ENCODE data around the gene DUXA. TPM values are rescaled to one million over a fixed set of nuclear protein-coding genes. Genes with fewer than 3 reads are reported as not detected.

The DUXA gene
- total RNA-seq, 4 donors from 2014 or later = not detected

- no peak for TF ChIP-seq POLR2A (IDR thresholded peaks at IDR 0.05)
- no peak for TF ChIP-seq CTCF (IDR thresholded peaks at IDR 0.05 in 4 of 5, conservative IDR thresholded peaks at IDR 0.05 in 1 of 5)
- no peak for ATAC-seq
- Histone ChIP-seq H3K27ac (peak overlapping the region in 2 of 4 donors; percentile 27 to 47), H3K9me3 (no peaks in the 10 kb centered on the region), H3K27me3 (peaks cover 0 to 24% (median 3%) of the 10 kb centered on the region in 3 donors), H3K36me3 (no peaks in the 10 kb centered on the region), H3K4me1 (no peaks in the 10 kb centered on the region), H3K4me3 (peak overlapping the region in 3 of 4 donors; percentile 33 to 40 (median 39))
- DNase-seq = no peak
- in situ Hi-C loops (cut with MboI; ENCODE audit: low sequenced_read_pairs in 4 of 4) = no loop called here
- intact Hi-C loops (cut with DNase I; ENCODE audit: low total_unique reads) = no loop called here
Measured at GRCh38 chr19:57171551-57172081, 4.3 kb upstream of the DUXA start.

GRCh38 chr19:57165846-57166245, 1.4 kb downstream of the DUXA start:
- Histone ChIP-seq H3K27me3 (no peaks in the 10 kb centered on the region), H3K9me3 (no peaks in the 10 kb centered on the region), H3K4me1 (no peaks in the 10 kb centered on the region), H3K4me3 (no peak overlapping the region), H3K36me3 (no peaks in the 10 kb centered on the region), H3K27ac (no peak overlapping the region)
- TF ChIP-seq POLR2A (IDR thresholded peaks at IDR 0.05) (no peak), CTCF (IDR thresholded peaks at IDR 0.05 in 4 of 5, conservative IDR thresholded peaks at IDR 0.05 in 1 of 5) (no peak)
- in situ Hi-C loops (cut with MboI; ENCODE audit: low sequenced_read_pairs in 4 of 4) = no loop called here
- intact Hi-C loops (cut with DNase I; ENCODE audit: low total_unique reads) = no loop called here
- ATAC-seq (no peak), DNase-seq (no peak)

GRCh38 chr19:57161985-57162539, 5.2 kb downstream of the DUXA start:
- ATAC-seq (no peak), DNase-seq (no peak)
- no peak overlapping the region for H3K27ac ChIP-seq
- in situ Hi-C loops (cut with MboI; ENCODE audit: low sequenced_read_pairs in 4 of 4) (no loop called here), intact Hi-C loops (cut with DNase I; ENCODE audit: low total_unique reads) (no loop called here)
- no peaks in the 10 kb centered on the region for H3K36me3 ChIP-seq
- no peaks in the 10 kb centered on the region for H3K27me3 ChIP-seq
- no peaks in the 10 kb centered on the region for H3K4me1 ChIP-seq
- no peak for TF ChIP-seq CTCF (IDR thresholded peaks at IDR 0.05 in 4 of 5, conservative IDR thresholded peaks at IDR 0.05 in 1 of 5)
- no peak for TF ChIP-seq POLR2A (IDR thresholded peaks at IDR 0.05)
- H3K9me3 ChIP-seq = no peaks in the 10 kb centered on the region
- H3K4me3 ChIP-seq = no peak overlapping the region

GRCh38 chr19:57152921-57153320, 14.4 kb downstream of the DUXA start:
- no peak for TF ChIP-seq CTCF (IDR thresholded peaks at IDR 0.05 in 4 of 5, conservative IDR thresholded peaks at IDR 0.05 in 1 of 5)
- no peak for TF ChIP-seq POLR2A (IDR thresholded peaks at IDR 0.05)
- Histone ChIP-seq H3K36me3 (no peaks in the 10 kb centered on the region), H3K9me3 (no peaks in the 10 kb centered on the region), H3K27ac (no peak overlapping the region), H3K4me1 (no peaks in the 10 kb centered on the region), H3K4me3 (no peak overlapping the region), H3K27me3 (no peaks in the 10 kb centered on the region)
- ATAC-seq (no peak), DNase-seq (no peak)
- in situ Hi-C loops (cut with MboI; ENCODE audit: low sequenced_read_pairs in 4 of 4) (no loop called here), intact Hi-C loops (cut with DNase I; ENCODE audit: low total_unique reads) (no loop called here)

GRCh38 chr19:57141699-57142098, 25.6 kb downstream of the DUXA start:
- DNase-seq (no peak), ATAC-seq (no peak)
- in situ Hi-C loops (cut with MboI; ENCODE audit: low sequenced_read_pairs in 4 of 4) = no loop called here
- TF ChIP-seq POLR2A (IDR thresholded peaks at IDR 0.05) (no peak), CTCF (IDR thresholded peaks at IDR 0.05 in 4 of 5, conservative IDR thresholded peaks at IDR 0.05 in 1 of 5) (no peak)
- Histone ChIP-seq H3K36me3 (no peaks in the 10 kb centered on the region), H3K4me1 (no peaks in the 10 kb centered on the region), H3K9me3 (no peaks in the 10 kb centered on the region), H3K27me3 (no peaks in the 10 kb centered on the region), H3K4me3 (no peak overlapping the region), H3K27ac (no peak overlapping the region)
- intact Hi-C loops (cut with DNase I; ENCODE audit: low total_unique reads) = no loop called here

All from gastrocnemius medialis (tissue), 4 donors.